Activated T-cell treated with anti-CD3 and anti-CD28 coated beads, Interleukin-2, amount 50 U/mL, for 1 hour (primary cell): Measurements from ENCODE around the gene NPAS3.

Experiments used
- DNase-seq: peaks from one replicate; pipeline ENCODE4 v3.0.0-alpha.2; 2020

The NPAS3 gene

DNA sequence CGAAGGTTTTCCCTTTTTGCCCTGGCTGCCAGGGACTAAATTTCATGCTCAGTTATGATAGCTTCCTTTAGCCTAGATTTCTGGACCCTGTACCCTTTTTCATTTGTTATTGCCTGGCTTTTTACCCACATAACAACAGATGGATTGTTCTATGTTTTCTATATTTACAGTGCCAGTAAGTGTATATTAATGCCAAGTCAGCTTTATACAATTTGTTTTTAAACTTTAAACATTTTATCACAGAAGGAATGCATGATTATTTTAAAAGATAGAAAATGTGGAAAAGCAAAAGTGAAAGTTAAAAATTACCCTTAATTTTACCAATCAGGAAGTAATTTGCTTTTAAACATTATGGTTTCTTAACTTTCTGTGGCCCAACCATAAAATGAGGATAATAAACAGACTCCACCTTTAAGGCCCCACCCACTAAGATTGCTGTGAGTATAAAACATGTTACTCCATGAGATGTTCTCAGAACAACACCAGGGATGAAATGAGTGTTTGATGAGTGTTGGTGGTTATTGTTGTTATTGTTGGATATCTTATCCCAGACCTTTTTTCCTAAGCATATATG, 515.4 kb downstream of the NPAS3 start:
- no peak for DNase-seq

DNA sequence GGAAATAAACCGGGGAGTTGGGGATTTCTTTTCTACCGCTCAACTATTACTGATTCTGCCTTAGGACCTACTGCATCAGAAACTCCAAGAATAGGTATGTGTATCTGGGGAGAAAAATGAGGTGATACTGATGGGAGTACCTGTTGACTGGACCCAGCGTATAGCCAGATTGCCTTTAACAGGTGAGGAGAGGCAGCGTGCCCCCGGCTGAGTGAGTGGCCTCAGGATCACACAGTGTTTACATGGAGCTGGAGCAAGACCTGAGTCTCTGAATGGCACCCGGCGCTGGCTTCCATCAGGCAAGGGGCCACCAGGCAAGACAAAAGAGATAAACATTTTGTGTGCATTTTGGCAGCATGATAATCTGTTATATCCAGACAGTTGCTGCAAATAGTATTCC, 516.0 kb downstream of the NPAS3 start:
- no peak for DNase-seq

DNA sequence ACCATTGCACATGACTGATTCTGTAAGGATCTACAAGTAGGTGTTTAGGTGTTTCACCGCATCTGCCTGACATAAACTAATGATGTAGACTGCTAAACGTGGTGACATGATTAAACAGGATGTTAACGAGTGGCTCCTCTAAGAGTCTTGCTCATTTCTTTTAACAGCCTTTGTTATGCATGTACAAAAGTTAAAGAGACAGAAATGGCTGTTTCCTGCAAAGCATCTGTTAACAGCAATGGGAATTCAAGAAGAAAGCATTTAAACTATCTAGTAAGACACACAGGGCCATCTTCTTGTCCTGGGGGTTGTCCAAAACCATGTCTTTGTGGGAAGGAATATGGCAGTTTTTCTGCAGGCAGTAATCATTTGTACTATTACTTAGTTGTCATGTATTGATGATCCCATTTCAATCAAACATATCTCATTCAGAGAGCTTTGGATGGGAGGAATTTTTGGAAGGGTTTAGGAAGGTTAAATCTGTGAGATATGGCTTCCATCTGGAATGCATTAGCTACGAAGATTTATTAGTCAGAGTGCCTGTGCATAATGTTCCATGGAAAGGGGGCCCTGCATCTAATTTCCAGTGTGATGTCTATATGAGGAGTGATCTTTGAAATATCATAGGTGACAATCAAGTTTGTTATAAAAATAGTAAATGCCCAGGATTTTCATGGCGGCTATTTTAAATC, 517.1 kb downstream of the NPAS3 start:
- no peak for DNase-seq

DNA sequence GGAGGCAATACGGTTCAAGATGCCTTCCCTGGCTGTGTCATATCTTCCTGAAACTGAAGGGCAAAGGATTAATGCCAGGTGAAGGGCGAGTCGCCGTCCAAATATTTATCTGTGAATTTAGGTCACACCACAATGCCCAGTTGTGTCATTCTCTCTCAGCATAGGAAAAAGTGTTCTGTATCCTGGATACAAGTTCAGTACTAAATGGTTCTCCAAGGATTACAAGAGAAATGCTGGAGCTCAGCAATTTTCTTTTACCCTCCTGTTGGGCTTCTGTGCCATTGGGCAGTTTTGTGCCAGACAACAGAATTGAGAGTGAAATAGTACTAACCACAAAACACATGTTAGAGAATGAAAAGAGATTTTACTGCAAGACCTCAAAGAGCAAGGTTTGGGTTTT, 518.3 kb downstream of the NPAS3 start:
- no peak for DNase-seq

DNA sequence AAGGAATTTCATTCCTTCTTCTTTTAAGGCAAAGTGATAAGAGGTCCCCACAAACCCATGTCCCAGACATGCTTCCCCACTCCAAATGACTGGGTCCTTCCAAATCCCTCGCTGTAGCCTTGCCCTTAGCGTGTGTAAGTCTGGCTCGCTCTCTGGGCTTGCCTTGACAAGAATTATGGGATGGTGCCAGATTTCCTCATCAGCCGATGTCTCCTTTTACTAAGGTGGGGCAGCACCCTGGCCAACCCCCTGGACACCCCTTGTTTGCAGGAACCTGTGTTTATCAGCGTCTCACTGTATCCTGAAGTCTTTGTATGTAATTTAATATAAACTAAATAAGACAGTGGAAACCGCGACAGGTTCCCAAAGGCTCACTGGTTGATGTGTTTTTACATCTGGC, 518.9 kb downstream of the NPAS3 start:
- DNase-seq, result no peak

DNA sequence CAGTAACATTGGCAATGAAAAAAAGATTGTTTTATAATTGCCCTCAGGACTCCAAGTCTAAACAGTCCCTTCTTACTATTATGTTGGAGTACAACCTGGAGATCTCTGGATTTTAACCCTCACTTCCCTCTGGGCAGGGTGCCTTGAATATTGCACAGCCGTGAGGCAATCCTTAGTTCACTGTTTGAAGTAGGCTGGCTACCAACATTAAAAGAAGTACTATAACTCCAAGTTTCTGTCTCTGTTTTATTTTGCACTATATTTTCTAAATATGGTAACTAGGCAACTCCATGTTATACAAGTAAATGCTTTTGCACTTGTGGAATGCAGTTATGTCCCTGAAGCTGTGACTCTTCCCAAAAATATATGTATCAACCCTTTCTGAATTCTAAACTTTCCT, 521.5 kb downstream of the NPAS3 start:
- no peak for DNase-seq

DNA sequence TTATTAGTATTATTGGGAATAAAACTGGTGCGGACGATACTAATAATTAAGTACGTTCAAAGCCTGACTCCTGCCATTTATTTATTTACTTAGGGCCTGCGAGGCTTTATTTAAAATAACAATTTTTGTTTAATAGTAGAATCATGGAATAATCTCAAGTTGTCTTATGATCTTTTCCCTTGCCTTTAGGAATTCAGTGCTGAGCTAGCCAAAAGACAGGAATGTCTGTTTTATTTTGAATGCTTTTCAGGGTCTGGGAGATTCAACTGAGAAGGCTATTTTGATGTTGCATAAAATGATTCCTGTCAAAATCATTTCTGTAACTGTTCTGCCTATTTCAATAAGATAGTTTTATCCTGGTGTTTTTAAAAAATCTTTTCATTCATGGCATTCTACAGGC, 522.4 kb downstream of the NPAS3 start:
- no peak for DNase-seq

DNA sequence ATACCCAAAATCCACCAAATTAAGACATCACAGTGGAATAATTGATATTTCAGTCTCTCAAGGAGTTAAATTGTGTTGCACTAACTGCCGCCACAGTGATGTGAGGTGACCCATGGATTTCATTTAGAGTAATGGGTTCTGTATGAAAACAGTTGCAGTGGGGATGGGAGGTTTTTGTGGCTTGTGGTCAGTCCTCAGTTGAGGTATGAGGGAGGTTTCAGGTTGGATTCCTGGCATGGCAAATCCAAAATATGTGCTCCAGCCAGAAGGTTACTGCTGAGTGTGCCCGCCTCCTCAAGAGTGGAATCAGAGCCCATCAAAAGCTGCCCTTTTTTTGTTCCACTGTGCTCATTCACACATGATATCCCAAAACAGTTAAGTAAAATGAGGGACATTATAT, 525.1 kb downstream of the NPAS3 start:
- DNase-seq, result no peak

DNA sequence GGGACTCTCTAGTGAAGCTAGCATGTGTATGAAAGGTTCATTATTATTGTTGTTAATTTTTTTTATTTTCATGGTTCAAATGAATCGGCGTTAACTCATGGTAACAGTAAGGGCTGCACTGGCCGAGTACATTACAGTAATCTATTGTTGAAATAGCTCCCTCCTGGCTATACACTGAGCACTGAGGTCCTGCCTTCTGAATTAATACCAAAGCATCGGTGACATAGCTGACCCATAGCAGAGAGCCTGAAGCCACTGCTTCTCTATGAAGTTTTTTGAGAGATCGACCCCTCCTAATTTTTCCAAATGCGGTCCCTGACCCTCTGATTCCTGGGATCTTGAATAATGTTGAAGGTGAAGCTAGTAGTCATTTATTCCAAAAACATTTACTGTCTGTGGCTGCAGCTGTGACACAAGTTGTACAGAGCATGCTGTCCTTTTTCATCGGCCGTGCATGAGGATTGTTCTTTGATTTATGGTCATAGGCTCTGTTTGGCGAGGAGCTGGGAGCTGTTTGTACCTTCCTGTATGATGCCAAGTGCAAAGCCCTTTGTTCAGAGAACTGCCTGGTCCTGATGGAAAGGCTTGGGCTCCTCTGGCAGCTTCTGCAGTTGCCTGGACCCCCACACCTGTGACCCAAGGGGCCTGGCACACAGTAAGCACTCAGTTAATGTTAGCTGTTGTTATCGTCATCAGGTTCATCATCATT, 525.7 kb downstream of the NPAS3 start:
- DNase-seq, result no peak

DNA sequence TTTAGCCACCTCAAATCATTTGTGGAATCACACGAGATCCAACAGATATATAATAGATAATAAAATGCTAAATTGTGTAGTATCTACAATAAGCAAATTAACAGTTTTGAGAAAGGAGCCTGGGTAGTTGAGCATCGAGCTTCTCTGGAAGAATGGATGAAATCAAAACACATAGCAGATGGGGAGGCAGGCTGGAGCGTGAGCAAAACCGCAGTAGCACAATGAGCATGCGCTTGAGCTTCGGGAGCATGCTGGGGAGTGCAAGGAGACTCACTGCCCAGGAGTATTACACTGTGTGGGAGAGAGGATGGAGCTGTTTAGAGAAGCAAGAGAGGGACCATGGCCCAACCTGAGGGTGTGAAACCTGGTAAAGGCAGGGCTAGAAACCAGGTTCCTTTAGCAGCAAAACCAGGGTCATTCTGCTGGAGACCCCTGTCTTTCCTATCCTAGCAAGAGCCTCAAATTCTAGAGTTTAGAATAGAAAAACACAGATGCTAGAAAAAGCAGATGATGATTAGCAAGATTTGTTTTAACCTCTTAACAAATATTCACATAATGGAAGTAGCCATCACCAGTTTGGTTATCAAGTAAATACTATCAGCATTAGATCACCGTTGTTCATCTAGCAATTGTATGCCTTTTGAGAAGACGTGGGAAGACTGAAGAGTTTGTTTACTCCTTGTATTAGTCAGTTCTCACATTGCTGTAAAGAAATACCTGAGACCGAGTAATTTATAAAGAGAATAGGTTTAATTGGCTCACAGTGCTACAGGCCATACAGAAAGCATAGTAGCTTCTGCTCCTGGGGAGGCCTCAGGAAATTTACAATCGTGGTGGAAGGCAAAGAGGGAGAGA, 527.4 kb downstream of the NPAS3 start:
- DNase-seq, result no peak

DNA sequence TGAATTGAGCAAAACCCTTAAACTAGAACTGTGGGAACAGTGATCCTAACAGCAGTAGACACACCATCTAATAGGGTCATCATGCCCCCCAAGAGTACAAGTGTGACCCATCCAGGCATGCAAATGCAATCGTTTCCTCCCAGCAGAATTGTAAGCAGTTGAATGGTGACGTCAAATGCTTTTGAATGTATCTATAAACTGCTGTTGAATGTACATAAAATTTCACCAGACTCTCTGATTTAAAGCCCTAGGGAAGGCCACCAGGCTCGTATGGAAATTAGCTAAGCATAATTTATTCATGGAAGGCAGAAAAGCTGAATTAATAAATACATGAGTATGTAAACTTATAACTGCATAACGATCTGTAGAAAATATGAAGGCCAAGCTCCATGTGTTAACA, 529.3 kb downstream of the NPAS3 start:
- no peak for DNase-seq

DNA sequence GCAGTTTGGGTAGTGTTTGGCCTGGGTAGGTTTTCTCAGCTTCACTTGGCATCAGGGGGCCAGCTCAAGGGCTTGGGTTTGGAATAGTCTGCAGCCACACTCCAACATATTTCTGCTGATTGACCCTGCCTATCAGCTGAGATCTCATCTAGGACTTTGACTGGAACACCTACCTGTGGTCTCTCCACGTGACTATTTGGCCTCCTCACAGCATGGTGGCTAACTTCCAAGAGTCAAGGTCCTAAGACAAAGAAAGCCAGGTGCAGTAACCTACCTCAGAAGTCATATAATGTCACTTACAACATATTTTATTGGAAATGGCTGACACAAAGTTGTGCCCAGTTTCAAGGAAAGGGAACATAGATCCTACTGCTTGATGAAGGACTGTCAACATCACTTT, 531.2 kb downstream of the NPAS3 start:
- no peak for DNase-seq

DNA sequence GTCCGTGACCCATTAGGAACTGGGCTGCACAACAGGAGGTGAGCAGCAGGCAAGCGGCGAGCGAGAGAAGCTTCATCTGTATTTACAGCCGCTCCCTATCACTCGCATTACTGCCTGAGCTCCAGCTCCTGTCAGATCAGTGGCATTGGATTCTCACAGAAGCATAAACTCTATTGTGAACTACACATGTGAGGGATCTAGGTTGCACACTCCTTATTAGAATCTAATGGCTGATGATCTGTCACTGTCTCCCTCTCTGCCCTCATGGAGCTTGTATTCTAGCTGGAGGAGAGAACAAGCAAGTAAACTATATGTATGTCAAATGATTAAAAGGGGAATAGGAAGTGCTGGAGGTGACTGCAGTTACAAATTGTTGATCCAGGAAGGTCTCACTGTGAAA, 533.1 kb downstream of the NPAS3 start:
- DNase-seq, result no peak

DNA sequence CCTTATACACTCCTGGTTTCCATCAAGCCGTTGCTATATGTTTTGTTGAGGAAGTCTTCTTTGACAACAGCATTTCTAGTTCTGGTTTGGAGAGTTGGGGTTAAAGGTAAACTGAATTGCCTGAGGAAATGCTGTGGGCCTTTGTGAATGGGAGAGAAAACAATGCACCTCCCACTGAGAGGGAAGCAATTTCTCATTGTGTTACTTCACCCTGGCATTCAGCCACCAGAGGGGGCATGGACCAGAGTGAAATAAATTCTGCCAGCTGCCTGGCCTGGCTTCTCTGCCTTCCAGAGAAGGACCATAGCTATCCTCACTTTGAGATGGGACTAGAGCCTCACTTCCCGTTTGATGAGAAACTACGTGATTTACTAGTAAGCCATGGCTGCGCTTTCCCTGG, 536.9 kb downstream of the NPAS3 start:
- no peak for DNase-seq

DNA sequence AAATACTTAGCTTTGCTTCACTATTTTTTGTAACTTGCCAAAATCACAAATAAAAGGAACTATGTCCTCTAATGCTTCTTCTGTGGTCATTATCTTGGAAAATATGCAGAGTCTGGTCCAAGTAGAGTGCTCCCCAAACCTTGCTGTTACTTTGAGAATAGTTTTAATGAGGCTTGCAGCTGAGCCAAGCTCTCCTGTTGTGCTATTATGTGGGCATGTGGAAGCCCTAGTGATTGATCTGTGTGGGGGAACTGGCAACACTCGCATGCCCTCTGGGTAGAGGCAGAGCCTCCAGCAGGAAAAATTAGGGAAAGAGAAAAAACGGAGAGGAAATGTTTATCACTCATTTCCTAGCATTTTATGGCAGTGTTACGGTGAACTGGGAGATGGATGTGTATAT, 539.1 kb downstream of the NPAS3 start:
- DNase-seq, result no peak

DNA sequence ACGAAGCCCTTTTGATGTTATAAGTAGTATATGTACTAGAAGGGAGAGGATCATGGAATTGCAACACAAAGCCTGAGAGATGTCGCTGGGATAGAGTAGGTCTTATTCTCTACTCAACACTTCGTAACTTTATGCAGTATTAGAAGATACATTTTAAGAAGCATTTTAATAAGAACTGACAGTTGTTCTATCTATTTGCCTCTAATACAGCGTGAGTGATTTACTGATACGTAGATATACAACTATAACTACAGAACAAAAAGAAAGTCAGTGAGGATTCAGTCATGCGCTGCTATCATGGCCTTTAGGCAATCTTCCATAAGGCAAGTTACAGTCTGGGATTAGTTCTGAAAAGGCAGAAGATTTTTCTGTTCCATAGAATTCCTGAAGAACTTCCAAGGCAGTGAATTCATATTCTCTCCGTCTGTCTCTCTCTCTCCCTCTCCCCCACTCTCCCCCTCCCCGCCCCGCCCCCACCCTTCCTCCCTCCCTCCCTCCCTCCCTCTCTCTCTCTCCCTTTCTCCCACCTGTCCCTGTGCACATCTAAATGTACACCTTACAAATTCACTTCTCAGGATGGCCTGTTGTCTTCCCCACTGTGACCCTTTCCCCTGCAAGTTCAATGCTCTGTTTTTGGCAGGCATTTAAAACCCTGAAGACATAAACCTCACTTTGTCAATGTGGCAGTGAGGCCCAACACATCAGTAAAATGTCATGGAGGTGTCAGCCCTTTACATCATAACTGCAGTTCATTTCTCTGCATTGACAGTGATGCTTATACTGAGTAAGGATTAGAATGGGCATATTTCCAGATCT, 541.6 kb downstream of the NPAS3 start:
- no peak for DNase-seq

DNA sequence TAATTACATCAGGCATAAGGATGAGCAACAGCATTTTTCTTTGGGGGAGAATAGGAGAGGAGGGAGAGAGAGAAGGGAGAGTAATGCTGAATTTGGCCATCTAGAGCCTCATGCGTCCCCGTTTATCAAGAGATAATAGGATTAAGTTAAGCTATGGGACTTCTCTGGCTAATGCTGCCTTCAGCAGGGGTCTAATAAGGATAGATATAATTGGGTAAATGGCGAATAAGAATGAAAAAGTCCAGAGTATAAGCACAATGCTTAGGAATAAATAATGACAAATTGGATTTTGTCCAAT, 542.2 kb downstream of the NPAS3 start:
- no peak for DNase-seq

DNA sequence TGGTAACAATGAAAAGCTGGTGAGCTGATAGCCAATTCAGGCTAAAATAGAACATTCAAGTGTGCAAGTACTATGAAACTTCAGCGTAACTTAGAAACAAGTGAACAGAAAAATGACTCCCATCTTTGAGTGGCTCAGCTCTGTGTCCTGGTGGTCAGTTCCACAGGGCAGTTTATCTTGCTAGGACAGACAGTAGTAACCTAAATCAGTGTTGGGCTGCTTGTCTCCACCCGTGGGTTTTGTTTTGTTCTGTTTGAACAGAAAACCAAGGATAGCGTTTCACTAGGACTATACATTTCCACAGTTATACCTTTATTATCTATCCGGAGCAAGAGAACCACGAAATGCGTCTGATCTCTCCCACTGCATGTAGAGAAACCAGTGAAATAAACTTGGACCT, 544.4 kb downstream of the NPAS3 start:
- no peak for DNase-seq

DNA sequence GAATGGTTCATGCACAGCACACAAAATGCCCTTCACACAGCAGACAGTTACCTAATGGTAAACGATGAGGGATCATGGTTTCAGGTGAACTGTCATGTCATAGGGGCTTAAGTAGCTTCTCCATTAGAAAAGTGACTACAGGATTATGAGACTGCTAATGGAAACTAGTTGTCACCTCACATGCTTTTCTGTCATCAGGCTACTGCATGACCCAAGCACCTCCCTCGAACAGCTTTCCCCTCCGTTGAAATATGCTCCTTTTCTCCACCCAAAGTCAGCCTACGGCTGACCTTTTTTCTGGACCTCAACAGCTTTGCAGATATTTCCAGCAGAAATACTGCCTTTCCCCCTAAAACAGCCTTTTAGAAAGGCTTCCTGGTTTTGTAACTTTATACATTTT, 544.9 kb downstream of the NPAS3 start:
- DNase-seq, result no peak

DNA sequence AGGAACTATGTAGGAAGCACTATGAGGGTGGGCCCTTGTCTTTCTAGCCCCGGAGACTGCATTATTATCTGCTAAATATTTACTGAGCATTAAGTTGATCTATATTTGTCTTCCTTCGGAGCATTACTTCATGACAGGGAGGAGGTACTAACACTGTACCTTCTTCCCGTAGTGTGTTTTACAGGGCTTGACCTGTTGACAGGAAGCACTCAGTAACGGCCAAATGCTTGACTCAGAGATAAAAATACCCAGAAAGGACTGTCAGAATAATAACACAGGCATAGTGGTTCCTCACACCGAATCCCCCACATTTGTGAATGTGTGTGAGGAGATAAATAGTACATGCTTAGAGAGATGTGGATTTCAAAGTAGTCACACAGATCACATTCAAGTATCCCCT, 545.6 kb downstream of the NPAS3 start:
- DNase-seq, result no peak

DNA sequence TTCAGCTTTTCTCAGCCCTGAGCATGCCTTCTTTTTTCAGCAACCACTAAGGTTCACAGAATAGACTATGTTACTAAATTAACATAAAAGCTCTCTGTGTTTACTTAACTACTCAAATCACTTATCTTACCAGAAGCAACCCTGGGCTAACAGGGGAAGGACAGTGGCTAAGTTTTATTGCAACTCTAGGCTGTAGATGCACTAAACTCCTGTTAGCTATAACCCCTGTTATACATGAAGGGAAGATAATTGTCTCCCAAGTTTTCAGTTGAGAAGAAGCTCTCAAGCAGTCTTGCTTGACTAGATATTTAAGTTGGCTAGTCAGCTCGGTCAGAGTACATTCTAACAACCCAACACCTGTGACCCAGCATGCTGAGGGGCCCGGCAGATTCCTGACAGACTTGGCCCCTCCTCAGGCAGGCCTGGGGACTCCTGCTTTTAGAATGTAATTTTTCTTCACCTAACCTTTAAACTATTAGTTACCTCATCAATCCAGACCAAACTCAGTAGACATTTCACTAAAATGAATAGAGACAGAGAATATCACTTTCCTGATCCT, 547.7 kb downstream of the NPAS3 start:
- no peak for DNase-seq

DNA sequence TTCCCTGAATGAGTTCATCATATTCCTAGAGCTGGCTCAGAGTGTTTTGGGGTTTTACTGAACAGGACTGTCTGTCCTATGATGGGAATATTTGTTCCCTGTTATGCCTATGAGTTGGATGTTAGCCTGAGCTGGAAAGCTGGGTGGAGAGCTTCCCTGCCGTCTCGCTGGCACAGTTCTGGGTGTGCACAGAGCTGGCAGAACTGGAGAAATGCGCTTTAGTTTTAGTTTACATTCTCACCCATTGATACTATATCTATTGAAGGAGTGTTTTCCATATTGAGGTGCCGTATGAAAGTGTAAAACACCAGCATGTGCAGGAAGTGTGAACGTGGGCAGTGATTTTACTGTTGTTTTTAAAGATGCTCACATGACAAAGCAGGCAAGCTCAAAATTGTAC, 549.9 kb downstream of the NPAS3 start:
- DNase-seq, result no peak

DNA sequence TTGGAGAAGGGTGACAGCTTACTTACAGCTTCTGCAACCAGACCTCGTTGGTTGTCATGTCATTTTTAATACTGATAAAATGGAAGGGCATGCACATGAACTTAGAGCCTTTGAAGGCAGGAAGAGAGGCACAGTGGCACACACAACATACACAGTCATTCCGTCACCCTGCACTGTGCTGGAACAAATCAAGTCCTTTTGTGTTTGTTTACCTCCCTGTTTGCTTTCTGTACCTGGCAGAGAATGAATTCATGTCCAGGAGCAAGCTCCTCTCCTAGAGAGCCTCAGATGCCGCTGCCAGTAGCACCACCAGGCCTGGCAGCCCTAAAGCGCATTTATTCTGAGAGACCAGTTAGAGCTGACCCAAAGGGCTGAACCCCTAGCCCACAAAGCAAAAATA, 551.9 kb downstream of the NPAS3 start:
- no peak for DNase-seq
